GM12878 (cell line): ENCODE measurements around the gene WDR72. TPM values are rescaled to one million over a fixed set of nuclear protein-coding genes. Genes with fewer than 3 reads are reported as not detected.

ENCODE experiments used
- ATAC-seq: fragments of 200-7000 bp; cut with Tn5 transposase; 3 replicates; pipeline ENCODE4 v1.9.1; 2020; ENCODE audit warnings: mild to moderate bottlenecking, moderate library complexity
- BruUV-seq: library from RNA; stranded (reverse); fragments of 400-500 nt; replicated peaks from 2 replicates; lab custom pipeline; 2021; lab: Mats Ljungman, UMichigan
- CTCF ChIA-PET: fragments of 300-600 bp; sonication (Branson Sonifier 250); formaldehyde crosslinking; extraction: SDS; loops from one replicate; lab custom pipeline; 2021; ENCODE audit warnings: inconsistent platforms; lab: Yijun Ruan, JAX
- POLR2A ChIA-PET: fragments of 350-600 bp; formaldehyde crosslinking; extraction: SDS; loops from one replicate; lab custom pipeline; 2021; ENCODE audit warnings: inconsistent platforms; lab: Charles Lee
- RAD21 ChIA-PET: fragments of 300-600 bp; sonication (Branson Sonifier 250); formaldehyde crosslinking; loops from one replicate; lab custom pipeline; 2023; ENCODE audit warnings: antibody characterized with exemption; ENCODE audit not compliant: unreplicated experiment; lab: Charles Lee
- SMC1A ChIA-PET: fragments of 300-600 bp; sonication (Branson Sonifier 250); formaldehyde crosslinking; loops from one replicate; lab custom pipeline; 2023; ENCODE audit not compliant: unreplicated experiment, uncharacterized antibody; lab: Charles Lee
- DNase-seq: peaks from one replicate; pipeline ENCODE4 v3.0.0-alpha.2; 2011; ENCODE audit warnings: low read depth, low spot score
- FAIRE-seq: peaks from 3 replicates; lab custom pipeline; 2011; peaks lifted over from hg19 to GRCh38; lab: Jason Lieb, UNC
- H2AFZ ChIP-seq: 2 replicates; pipeline ENCODE4 v1.6.0; 2011; ENCODE audit warnings: low read depth, low read length, control low read depth; ENCODE audit not compliant: control insufficient read depth
- H3K27ac ChIP-seq: 2 replicates; pipeline ENCODE4 v1.5.1; 2011; ENCODE audit warnings: control low read depth; ENCODE audit not compliant: control insufficient read depth, insufficient read depth
- H3K27me3 ChIP-seq, 2 experiments: replicated peaks in 1 of 2; 2 replicates each; pipeline versions ENCODE4 v1.6.0 to v1.6.1; 2011; ENCODE audit warnings: low read length in 1 of 2; ENCODE audit not compliant: control insufficient read depth in 2 of 2, insufficient read depth in 2 of 2
- H3K36me3 ChIP-seq, 2 experiments: 2 replicates each; pipeline ENCODE4 v1.5.1; 2011; ENCODE audit warnings: low read length in 1 of 2; ENCODE audit not compliant: control insufficient read depth in 2 of 2, insufficient read depth in 2 of 2
- H3K4me1 ChIP-seq: 2 replicates; pipeline ENCODE4 v1.6.1; 2011; ENCODE audit warnings: mild to moderate bottlenecking, low read length, moderate library complexity, mixed read lengths; ENCODE audit not compliant: control insufficient read depth, insufficient read depth
- H3K4me2 ChIP-seq: 2 replicates; pipeline ENCODE4 v1.6.0; 2011; ENCODE audit warnings: control low read depth; ENCODE audit not compliant: control insufficient read depth, insufficient read depth
- H3K4me3 ChIP-seq: fragments of 200-600 bp; sonication (generic); 2 replicates; pipeline ENCODE4 v1.5.1; 2016
- H3K79me2 ChIP-seq: 2 replicates; pipeline ENCODE4 v1.6.0; 2011; ENCODE audit warnings: low read length; ENCODE audit not compliant: control insufficient read depth, insufficient read depth
- H3K9ac ChIP-seq: 2 replicates; pipeline ENCODE4 v1.8.0; 2011; ENCODE audit warnings: low read length, control low read depth, mixed read lengths; ENCODE audit not compliant: control insufficient read depth, insufficient read depth
- H3K9me3 ChIP-seq: replicated peaks from 3 replicates; pipeline ENCODE4 v1.5.1; 2011; ENCODE audit warnings: mild to moderate bottlenecking, low read length; ENCODE audit not compliant: control insufficient read depth, insufficient read depth
- H4K20me1 ChIP-seq: 2 replicates; pipeline ENCODE4 v1.6.0; 2011; ENCODE audit not compliant: control insufficient read depth, insufficient read depth
- ASH2L ChIP-seq: fragments of 300-600, 200-600 bp; sonication (generic); IDR thresholded peaks from 2 replicates; pipeline ENCODE4 v1.6.1; 2017; ENCODE audit warnings: low read depth, mild to moderate bottlenecking, borderline replicate concordance
- CBX5 ChIP-seq: sonication (generic); IDR thresholded peaks from 2 replicates; pipeline ENCODE4 v1.6.1; 2016; ENCODE audit warnings: low read depth, moderate library complexity, mild to moderate bottlenecking, inconsistent platforms
- DPF2 ChIP-seq: fragments of 450-650 bp; IDR thresholded peaks from 2 replicates; pipeline ENCODE4 v1.6.1; 2017; ENCODE audit warnings: mild to moderate bottlenecking
- IRF5 ChIP-seq: fragments of 450-650 bp; IDR thresholded peaks from 2 replicates; pipeline ENCODE4 v1.6.1; 2017; ENCODE audit warnings: borderline replicate concordance
- MEF2B ChIP-seq: fragments of 450-650 bp; IDR thresholded peaks from 2 replicates; pipeline ENCODE4 v1.6.1; 2018; ENCODE audit warnings: mild to moderate bottlenecking, moderate library complexity; ENCODE audit not compliant: partially characterized antibody, poor library complexity, severe bottlenecking
- MTA2 ChIP-seq: fragments of 450-650 bp; IDR thresholded peaks from 2 replicates; pipeline ENCODE4 v1.6.1; 2016; ENCODE audit warnings: low read depth, mild to moderate bottlenecking, moderate library complexity
- MTA3 ChIP-seq: IDR thresholded peaks from 2 replicates; pipeline ENCODE4 v1.6.1; 2012; ENCODE audit warnings: low read length, inconsistent platforms, borderline replicate concordance
- MYB ChIP-seq: fragments of 150-350 bp; IDR thresholded peaks from 2 replicates; pipeline ENCODE4 v1.6.1; 2014; ENCODE audit warnings: mild to moderate bottlenecking, low read depth, low read length, borderline replicate concordance
- NR2C2 ChIP-seq: IDR thresholded peaks from 2 replicates; pipeline ENCODE4 v1.6.1; 2011; ENCODE audit warnings: borderline replicate concordance, low read depth; ENCODE audit not compliant: control insufficient read depth, insufficient read length
- POLR2A ChIP-seq: IDR thresholded peaks from 2 replicates; pipeline ENCODE4 v1.6.1; 2011; ENCODE audit warnings: low read depth, mild to moderate bottlenecking, low read length
- SMAD1 ChIP-seq: fragments of 450-650 bp; IDR thresholded peaks from 2 replicates; pipeline ENCODE4 v1.6.1; 2018; ENCODE audit warnings: mild to moderate bottlenecking, low read depth; ENCODE audit not compliant: partially characterized antibody
- SP1 ChIP-seq: IDR thresholded peaks from one replicate; pipeline ENCODE4 v1.6.1; 2011; ENCODE audit warnings: low read depth, low read length
- SREBF1 ChIP-seq: IDR thresholded peaks from 2 replicates; pipeline ENCODE4 v1.6.1; 2012; ENCODE audit warnings: mild to moderate bottlenecking, low read length
- TBL1XR1 ChIP-seq: IDR thresholded peaks from 2 replicates; pipeline ENCODE4 v1.6.1; 2012; ENCODE audit warnings: low read depth, low read length, improper control_type of control experiment
- ZNF622 ChIP-seq: fragments of 450-650 bp; IDR thresholded peaks from 2 replicates; pipeline ENCODE4 v1.6.1; 2017; ENCODE audit warnings: mild to moderate bottlenecking, inconsistent platforms
- ZSCAN29 ChIP-seq: fragments of 450-650 bp; IDR thresholded peaks from 2 replicates; pipeline ENCODE4 v1.6.1; 2017; ENCODE audit warnings: mild to moderate bottlenecking, moderate library complexity
- WGBS: methylation state at CpG from one replicate; pipeline ENCODE4 v1.1.6; 2016; ENCODE audit warnings: low lambda C conversion rate; ENCODE audit not compliant: insufficient replicate concordance, insufficient coverage; ENCODE audit errors: missing lambda C conversion rate; 5-methylcytosine and 5-hydroxymethylcytosine counted together
- in situ Hi-C: fragments of 300-500 bp; cut with MboI; formaldehyde crosslinking; loops from 9 replicates; pipeline ENCODE4 v1.14.3; 2018; ENCODE audit warnings: mixed read lengths
- intact Hi-C: fragments of 100-400 bp; cut with micrococcal nuclease; formaldehyde crosslinking; loops from one replicate; pipeline ENCODE4 v1.14.2; 2022; ENCODE audit not compliant: unreplicated experiment
- polyA plus RNA-seq, 11 experiments: library from polyadenylated mRNA; depleted of rRNA in 4 of 11; unstranded in 6 of 11; stranded (reverse) in 5 of 11; fragments of >200 nt; fragmentation: Nextera tagmentation in 4 of 11; fragmentation: Illumina TruSeq in 1 of 11; extraction: Ambion mirVana in 4 of 11; extraction: Trizol in 1 of 11; gene quantifications; 1 replicate in 1 of 11; 2 replicates in 10 of 11; pipeline versions ENCODE4 v1.2.1 to v1.2.3, GENCODE V29; 2011 to 2016; ENCODE audit warnings: inconsistent platforms in 2 of 11, missing spikeins in 2 of 11, low read depth in 1 of 11
- total RNA-seq, 4 experiments: library from RNA; depleted of rRNA in 3 of 4; stranded (reverse); fragments of >200 nt in 3 of 4; fragmentation: Illumina TruSeq in 1 of 4; extraction: Trizol in 1 of 4; gene quantifications; 2 replicates each; pipeline versions ENCODE4 v1.2.1 to v1.2.3, GENCODE V29; 2013 to 2021
- TF ChIP-seq, protein P1 (sequence below): IDR thresholded peaks from 2 replicates; pipeline ENCODE4 v1.6.1; 2012; ENCODE audit warnings: low read depth, low read length, improper control_type of control experiment
- TF ChIP-seq, protein P2 (sequence below): fragments of 450-650 bp; IDR thresholded peaks from 2 replicates; pipeline ENCODE4 v1.6.1; 2017; ENCODE audit warnings: mild to moderate bottlenecking, moderate library complexity
- TF ChIP-seq, protein P3 (sequence below): fragments of 450-650 bp; IDR thresholded peaks from 2 replicates; pipeline ENCODE4 v1.6.1; 2014; ENCODE audit warnings: mild to moderate bottlenecking
- TF ChIP-seq, protein P4 (sequence below): IDR thresholded peaks from 2 replicates; pipeline ENCODE4 v1.6.1; 2012; ENCODE audit warnings: low read depth, low read length, improper control_type of control experiment

WDR72 gene
- total and polyA plus RNA-seq, 10 of the 15 experiments (the other 5 are each of a cell fraction or from before 2014, with no cell fraction given): 0.03 TPM; not detected in 9

DNA sequence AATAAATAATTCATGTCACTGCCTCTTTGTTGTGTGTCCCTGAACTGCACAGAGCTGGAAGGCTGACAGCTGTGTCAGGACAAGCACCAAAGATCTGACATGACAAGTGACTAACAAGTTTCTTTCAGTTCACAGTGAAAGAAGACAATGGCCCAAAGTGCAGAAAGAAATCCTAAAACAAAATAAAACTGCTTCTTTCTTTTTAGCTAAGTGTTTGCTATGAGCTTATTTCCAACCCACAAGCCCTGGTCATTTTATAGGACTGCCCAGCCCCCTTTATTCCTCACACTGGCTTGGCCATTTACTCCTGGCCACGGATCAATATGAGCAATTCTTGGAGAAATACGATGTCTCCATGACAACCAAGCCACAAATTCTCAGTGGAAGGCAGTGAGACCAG is 238.5 kb downstream of the WDR72 start:
- Histone ChIP-seq H3K9me3 (no peaks in the 10 kb centered on the region), H4K20me1 (no peaks in the 10 kb centered on the region), H3K4me1 (no peaks in the 10 kb centered on the region), H3K79me2 (no peaks in the 10 kb centered on the region), H2AFZ (no peak overlapping the region), H3K4me2 (no peak overlapping the region), H3K27me3 (no peaks in the 10 kb centered on the region), H3K9ac (no peak overlapping the region), H3K27ac (no peak overlapping the region), H3K4me3 (no peak overlapping the region), H3K36me3 (no peaks in the 10 kb centered on the region)
- ChIA-PET RAD21 (no interaction called here), SMC1A (no interaction called here), POLR2A (no interaction called here), CTCF (interaction anchor here (1.1 kb wide), 1 partner anchor 40 kb away, joined by 3 read pairs; no protein-coding TSS in a partner anchor)
- DNase-seq (no peak), FAIRE-seq (no peak), ATAC-seq (no peak)
- no TSS peak for BruUV-seq
- in situ Hi-C loops (no loop called here), intact Hi-C loops (no loop called here)
- WGBS: 0% methylated on average over 2 of the region's 2 CpGs
- TF ChIP-seq, protein P1, sequence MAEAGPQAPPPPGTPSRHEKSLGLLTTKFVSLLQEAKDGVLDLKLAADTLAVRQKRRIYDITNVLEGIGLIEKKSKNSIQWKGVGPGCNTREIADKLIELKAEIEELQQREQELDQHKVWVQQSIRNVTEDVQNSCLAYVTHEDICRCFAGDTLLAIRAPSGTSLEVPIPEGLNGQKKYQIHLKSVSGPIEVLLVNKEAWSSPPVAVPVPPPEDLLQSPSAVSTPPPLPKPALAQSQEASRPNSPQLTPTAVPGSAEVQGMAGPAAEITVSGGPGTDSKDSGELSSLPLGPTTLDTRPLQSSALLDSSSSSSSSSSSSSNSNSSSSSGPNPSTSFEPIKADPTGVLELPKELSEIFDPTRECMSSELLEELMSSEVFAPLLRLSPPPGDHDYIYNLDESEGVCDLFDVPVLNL: no peak
- TF ChIP-seq, protein P2, sequence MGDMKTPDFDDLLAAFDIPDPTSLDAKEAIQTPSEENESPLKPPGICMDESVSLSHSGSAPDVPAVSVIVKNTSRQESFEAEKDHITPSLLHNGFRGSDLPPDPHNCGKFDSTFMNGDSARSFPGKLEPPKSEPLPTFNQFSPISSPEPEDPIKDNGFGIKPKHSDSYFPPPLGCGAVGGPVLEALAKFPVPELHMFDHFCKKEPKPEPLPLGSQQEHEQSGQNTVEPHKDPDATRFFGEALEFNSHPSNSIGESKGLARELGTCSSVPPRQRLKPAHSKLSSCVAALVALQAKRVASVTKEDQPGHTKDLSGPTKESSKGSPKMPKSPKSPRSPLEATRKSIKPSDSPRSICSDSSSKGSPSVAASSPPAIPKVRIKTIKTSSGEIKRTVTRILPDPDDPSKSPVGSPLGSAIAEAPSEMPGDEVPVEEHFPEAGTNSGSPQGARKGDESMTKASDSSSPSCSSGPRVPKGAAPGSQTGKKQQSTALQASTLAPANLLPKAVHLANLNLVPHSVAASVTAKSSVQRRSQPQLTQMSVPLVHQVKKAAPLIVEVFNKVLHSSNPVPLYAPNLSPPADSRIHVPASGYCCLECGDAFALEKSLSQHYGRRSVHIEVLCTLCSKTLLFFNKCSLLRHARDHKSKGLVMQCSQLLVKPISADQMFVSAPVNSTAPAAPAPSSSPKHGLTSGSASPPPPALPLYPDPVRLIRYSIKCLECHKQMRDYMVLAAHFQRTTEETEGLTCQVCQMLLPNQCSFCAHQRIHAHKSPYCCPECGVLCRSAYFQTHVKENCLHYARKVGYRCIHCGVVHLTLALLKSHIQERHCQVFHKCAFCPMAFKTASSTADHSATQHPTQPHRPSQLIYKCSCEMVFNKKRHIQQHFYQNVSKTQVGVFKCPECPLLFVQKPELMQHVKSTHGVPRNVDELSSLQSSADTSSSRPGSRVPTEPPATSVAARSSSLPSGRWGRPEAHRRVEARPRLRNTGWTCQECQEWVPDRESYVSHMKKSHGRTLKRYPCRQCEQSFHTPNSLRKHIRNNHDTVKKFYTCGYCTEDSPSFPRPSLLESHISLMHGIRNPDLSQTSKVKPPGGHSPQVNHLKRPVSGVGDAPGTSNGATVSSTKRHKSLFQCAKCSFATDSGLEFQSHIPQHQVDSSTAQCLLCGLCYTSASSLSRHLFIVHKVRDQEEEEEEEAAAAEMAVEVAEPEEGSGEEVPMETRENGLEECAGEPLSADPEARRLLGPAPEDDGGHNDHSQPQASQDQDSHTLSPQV: no peak
- TF ChIP-seq MYB (no peak), ZSCAN29 (no peak), MEF2B (no peak), SP1 (no peak), NR2C2 (no peak), SREBF1 (no peak), IRF5 (no peak), TBL1XR1 (no peak), POLR2A (no peak), CBX5 (no peak), DPF2 (no peak), ZNF622 (no peak), ASH2L (no peak), SMAD1 (no peak), MTA2 (no peak), MTA3 (no peak)
- TF ChIP-seq, protein P3, sequence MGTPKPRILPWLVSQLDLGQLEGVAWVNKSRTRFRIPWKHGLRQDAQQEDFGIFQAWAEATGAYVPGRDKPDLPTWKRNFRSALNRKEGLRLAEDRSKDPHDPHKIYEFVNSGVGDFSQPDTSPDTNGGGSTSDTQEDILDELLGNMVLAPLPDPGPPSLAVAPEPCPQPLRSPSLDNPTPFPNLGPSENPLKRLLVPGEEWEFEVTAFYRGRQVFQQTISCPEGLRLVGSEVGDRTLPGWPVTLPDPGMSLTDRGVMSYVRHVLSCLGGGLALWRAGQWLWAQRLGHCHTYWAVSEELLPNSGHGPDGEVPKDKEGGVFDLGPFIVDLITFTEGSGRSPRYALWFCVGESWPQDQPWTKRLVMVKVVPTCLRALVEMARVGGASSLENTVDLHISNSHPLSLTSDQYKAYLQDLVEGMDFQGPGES: no peak
- TF ChIP-seq, protein P4, sequence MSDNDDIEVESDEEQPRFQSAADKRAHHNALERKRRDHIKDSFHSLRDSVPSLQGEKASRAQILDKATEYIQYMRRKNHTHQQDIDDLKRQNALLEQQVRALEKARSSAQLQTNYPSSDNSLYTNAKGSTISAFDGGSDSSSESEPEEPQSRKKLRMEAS: no peak
